Ovary (tissue), 9 donors: ENCODE results near the gene BRAF. TPM values are rescaled to one million over a fixed set of nuclear protein-coding genes. Genes with fewer than 3 reads are reported as not detected.

Source experiments
- DNase-seq, 5 donors: peaks; one replicate each; pipeline ENCODE4 v3.0.0-alpha.2; 2019 to 2020
- H3K27ac ChIP-seq, 2 donors: fragments of 200-600 bp; one replicate each; pipeline versions ENCODE4 v1.5.1 to v1.8.0; 2019 to 2022
- H3K27me3 ChIP-seq: fragments of 200-600 bp; one replicate; pipeline ENCODE4 v1.8.0; 2022
- H3K36me3 ChIP-seq: fragments of 200-600 bp; sonication (generic); one replicate; pipeline ENCODE4 v1.5.1; 2019
- H3K4me1 ChIP-seq: one replicate; pipeline ENCODE4 v1.8.1; 2013; ENCODE audit warnings: mild to moderate bottlenecking, moderate library complexity; ENCODE audit not compliant: insufficient read depth
- H3K4me3 ChIP-seq: fragments of 200-600 bp; sonication (generic); one replicate; pipeline ENCODE4 v1.5.1; 2017
- H3K9me3 ChIP-seq, 2 donors: fragments of 200-600 bp in 1 of 2; sonication (generic) in 1 of 2; one replicate each; pipeline versions ENCODE4 v1.5.1 to v1.8.1; 2013 to 2019; ENCODE audit warnings: mild to moderate bottlenecking in 1 of 2, moderate library complexity in 1 of 2
- EP300 ChIP-seq: sonication (generic); formaldehyde crosslinking; IDR thresholded peaks from one replicate; pipeline ENCODE4 v1.6.1; 2017; ENCODE audit warnings: antibody characterized with exemption
- POLR2A ChIP-seq: fragments of 450-650 bp; IDR thresholded peaks from one replicate; pipeline ENCODE4 v1.6.1; 2017; ENCODE audit warnings: antibody characterized with exemption, mild to moderate bottlenecking, moderate library complexity
- WGBS, 3 donors: extraction: QIAGEN DNeasy Blood & Tissue Kit in 1 of 3; methylation state at CpG; one replicate each; pipeline versions ENCODE4 v1.1.5 to v1.1.7; 2013 to 2017; 5-methylcytosine and 5-hydroxymethylcytosine counted together
- intact Hi-C, 4 donors: fragments of 100-400 bp; cut with DNase I; formaldehyde crosslinking; loops; one replicate each; pipeline versions ENCODE4 v1.11.0 to v1.15.1; 2022 to 2023
- polyA plus RNA-seq, 2 donors: library from polyadenylated mRNA; stranded (reverse); fragments of 200-250 nt in 1 of 2; fragments of 350-450 nt in 1 of 2; fragmentation: Illumina TruSeq in 1 of 2; extraction: RNeasy Lipid Tissue Mini Kit (QIAGEN cat#74804) in 1 of 2; gene quantifications; one replicate each; pipeline ENCODE4 v1.2.3, GENCODE V29; 2013 to 2014
- total RNA-seq, 7 donors: library from RNA; depleted of rRNA in 2 of 7; stranded (reverse); fragments of >200 nt in 2 of 7; fragmentation: NEBNext Ultra II Directional in 3 of 7; extraction: Animal tissue kit (Norgen Biotek cat#: 25700) in 3 of 7; gene quantifications; one replicate each; pipeline versions ENCODE4 v1.1.0 to v1.2.4, GENCODE V29; 2016 to 2023
- TF ChIP-seq, protein P1 (sequence below), 3 donors: fragments of 450-650 bp in 2 of 3; fragments of 200-600 bp in 1 of 3; IDR thresholded peaks; one replicate each; pipeline versions ENCODE4 v1.5.1 to v1.8.0; 2016 to 2022; ENCODE audit warnings: antibody characterized with exemption in 3 of 3, mild to moderate bottlenecking in 1 of 3
- donor health status: DM: no; HTN: no; CAD: no; lungs with moderate emphysema.
- donor health status: DM: no; HTN: no; CAD: no.
- donor health status: Bipolar disorder and iron deficiency.
- donor health status: DM: yes; HTN: yes; CAD: no.
- donor health status: DM: no; HTN: no; CAD: no.
- donor health status: DM: yes; HTN: yes; CAD: no.

Gene BRAF
- total and polyA plus RNA-seq, 9 donors: 8.3 to 52.0 (median 41.2) TPM

DNA sequence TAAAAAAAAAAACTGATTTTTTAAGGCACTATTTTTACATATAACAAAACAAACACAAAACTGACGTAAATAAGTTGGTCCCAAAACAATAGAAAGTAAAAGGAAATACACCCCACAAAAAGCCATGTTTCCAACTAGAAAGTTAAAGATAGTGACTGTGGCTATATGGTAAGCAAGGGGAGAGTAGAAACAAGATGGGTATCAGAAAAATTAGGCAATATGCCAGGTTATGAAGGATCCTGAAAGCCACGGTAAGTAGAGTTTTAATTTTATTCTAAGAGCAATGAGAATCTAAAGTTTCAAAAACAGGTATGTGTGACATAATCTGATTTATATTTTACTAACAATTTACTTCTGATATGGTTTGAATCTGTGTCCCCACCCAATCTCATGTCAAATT, 61.5 kb downstream of the BRAF start:
- Histone ChIP-seq H3K4me3 (no peak overlapping the region), H3K36me3 (no peaks in the 10 kb centered on the region), H3K9me3 (no peaks in the 10 kb centered on the region), H3K27ac (no peak overlapping the region), H3K4me1 (no peaks in the 10 kb centered on the region), H3K27me3 (no peaks in the 10 kb centered on the region)
- WGBS, 3 donors: 88 to 90% (median 90%) methylated on average over 2 of the region's 2 CpGs
- DNase-seq: no peak
- TF ChIP-seq, protein P1, sequence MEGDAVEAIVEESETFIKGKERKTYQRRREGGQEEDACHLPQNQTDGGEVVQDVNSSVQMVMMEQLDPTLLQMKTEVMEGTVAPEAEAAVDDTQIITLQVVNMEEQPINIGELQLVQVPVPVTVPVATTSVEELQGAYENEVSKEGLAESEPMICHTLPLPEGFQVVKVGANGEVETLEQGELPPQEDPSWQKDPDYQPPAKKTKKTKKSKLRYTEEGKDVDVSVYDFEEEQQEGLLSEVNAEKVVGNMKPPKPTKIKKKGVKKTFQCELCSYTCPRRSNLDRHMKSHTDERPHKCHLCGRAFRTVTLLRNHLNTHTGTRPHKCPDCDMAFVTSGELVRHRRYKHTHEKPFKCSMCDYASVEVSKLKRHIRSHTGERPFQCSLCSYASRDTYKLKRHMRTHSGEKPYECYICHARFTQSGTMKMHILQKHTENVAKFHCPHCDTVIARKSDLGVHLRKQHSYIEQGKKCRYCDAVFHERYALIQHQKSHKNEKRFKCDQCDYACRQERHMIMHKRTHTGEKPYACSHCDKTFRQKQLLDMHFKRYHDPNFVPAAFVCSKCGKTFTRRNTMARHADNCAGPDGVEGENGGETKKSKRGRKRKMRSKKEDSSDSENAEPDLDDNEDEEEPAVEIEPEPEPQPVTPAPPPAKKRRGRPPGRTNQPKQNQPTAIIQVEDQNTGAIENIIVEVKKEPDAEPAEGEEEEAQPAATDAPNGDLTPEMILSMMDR (IDR thresholded peaks at IDR 0.05): no peak
- TF ChIP-seq EP300 (no peak), POLR2A (no peak)
- intact Hi-C loops: no loop called here

DNA sequence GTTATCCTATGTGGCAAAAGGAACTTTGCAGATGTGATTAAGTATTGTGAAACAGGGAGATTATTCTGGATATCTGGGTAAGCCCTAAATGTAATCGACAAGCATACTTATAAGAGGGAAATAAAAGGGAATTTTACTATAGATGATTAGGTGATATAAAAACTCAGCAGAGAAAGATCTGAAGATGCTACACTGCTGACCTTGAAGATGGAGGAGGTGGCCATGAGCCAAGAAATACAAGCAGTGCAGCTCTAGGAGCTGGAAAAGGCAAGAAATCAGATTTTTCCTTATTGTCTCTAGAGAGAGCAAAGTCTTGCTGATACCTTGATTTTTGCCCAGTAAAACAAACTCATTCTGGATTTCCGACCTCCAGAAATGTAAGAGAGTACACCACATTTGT, 67.7 kb downstream of the BRAF start:
- no peak for DNase-seq
- Histone ChIP-seq H3K27ac (no peak overlapping the region), H3K27me3 (no peaks in the 10 kb centered on the region), H3K36me3 (no peaks in the 10 kb centered on the region), H3K4me3 (no peak overlapping the region), H3K9me3 (no peaks in the 10 kb centered on the region), H3K4me1 (no peaks in the 10 kb centered on the region)
- intact Hi-C loops: no loop called here
- 66 to 77% (median 70%) methylated on average over 2 of the region's 2 CpGs for WGBS, 3 donors
- TF ChIP-seq POLR2A (no peak), EP300 (no peak)
- TF ChIP-seq, protein P1 (IDR thresholded peaks at IDR 0.05): no peak

DNA sequence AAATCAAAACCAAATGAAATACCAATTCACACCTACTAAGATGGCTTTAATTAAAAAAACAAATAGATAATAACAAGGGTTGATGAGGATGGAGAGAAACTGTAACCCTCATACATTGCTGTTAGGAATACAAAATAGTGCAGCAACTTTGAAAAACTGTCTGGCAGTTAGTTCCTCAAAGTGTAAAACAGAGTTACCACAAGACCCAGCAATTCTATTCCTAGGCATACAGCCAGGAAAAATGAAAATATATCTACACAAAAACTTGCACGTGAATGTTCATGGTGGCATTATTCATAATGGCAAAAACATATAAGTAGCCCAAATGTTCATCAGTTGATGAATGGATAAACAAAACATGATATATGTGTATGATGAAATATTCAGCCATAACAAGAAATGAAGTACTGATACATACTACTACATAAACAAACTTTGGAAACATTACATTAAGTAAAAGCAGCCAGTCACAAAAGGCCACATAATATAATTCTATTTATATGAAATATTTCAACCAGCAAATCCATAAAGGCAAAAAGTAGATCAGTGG, 83.5 kb downstream of the BRAF start:
- TF ChIP-seq EP300: no peak
- no peak for TF ChIP-seq POLR2A
- TF ChIP-seq, protein P1 (IDR thresholded peaks at IDR 0.05): no peak
- no peak for DNase-seq
- no peaks in the 10 kb centered on the region for H3K27me3 ChIP-seq
- H3K4me1 ChIP-seq: no peaks in the 10 kb centered on the region
- no peaks in the 10 kb centered on the region for H3K36me3 ChIP-seq
- 36 to 46% (median 43%) methylated on average over 1 of the region's 1 CpG for WGBS, 3 donors
- no peak overlapping the region for H3K4me3 ChIP-seq
- H3K27ac ChIP-seq: no peak overlapping the region
- H3K9me3 ChIP-seq: no peaks in the 10 kb centered on the region
- intact Hi-C loops: no loop called here

DNA sequence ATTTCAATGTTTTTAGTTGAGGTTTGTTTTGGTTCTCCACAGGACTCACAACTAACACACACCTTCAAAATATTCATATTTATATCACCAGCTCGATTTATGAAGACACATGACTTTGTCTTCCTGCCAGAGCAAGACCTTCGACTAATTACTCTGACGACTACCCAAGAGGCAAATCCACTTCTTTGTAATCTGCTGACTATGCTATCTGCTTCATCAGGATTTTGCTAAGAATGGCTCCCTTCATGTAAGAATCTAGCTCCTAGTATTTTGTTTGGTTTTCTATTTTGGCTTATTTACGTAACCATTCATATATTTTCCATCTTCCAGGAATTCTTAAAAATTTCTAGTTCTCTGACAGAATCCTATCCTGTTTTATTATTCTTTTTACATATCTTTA, 93.0 kb downstream of the BRAF start:
- Histone ChIP-seq H3K4me3 (no peak overlapping the region), H3K4me1 (no peaks in the 10 kb centered on the region), H3K27ac (no peak overlapping the region), H3K36me3 (no peaks in the 10 kb centered on the region), H3K9me3 (no peaks in the 10 kb centered on the region), H3K27me3 (no peaks in the 10 kb centered on the region)
- no peak for TF ChIP-seq EP300
- TF ChIP-seq POLR2A: no peak
- TF ChIP-seq, protein P1 (IDR thresholded peaks at IDR 0.05): no peak
- no peak for DNase-seq
- intact Hi-C loops: no loop called here
- 86 to 94% (median 91%) methylated on average over 4 of the region's 4 CpGs for WGBS, 3 donors

- no peak for DNase-seq
- Histone ChIP-seq H3K27ac (no peak overlapping the region), H3K36me3 (no peaks in the 10 kb centered on the region), H3K9me3 (no peaks in the 10 kb centered on the region), H3K27me3 (no peaks in the 10 kb centered on the region), H3K4me3 (no peak overlapping the region), H3K4me1 (no peaks in the 10 kb centered on the region)
- TF ChIP-seq, protein P1 (IDR thresholded peaks at IDR 0.05): no peak
- no peak for TF ChIP-seq EP300
- TF ChIP-seq POLR2A: no peak
- intact Hi-C loops: no loop called here
- 94 to 100% (median 95%) methylated on average over 1 of the region's 1 CpG for WGBS, 3 donors
These were observed 95.0 kb downstream of the BRAF start for GRCh38 chr7:140829720-140830119.
